B cell (primary cell): Measurements from ENCODE around the gene DNAJB5. TPM values are rescaled to one million over a fixed set of nuclear protein-coding genes. Genes with fewer than 3 reads are reported as not detected.

Experiments
- ATAC-seq: fragments of 200-7000 bp; cut with Tn5 transposase; one replicate; pipeline ENCODE4 v1.10.0; 2021; ENCODE audit warnings: low read depth, mild to moderate bottlenecking, moderate number of reproducible peaks, moderate library complexity
- CTCF ChIA-PET: fragments of 350-600 bp; sonication (Branson Sonifier 250); formaldehyde crosslinking; loops from one replicate; lab custom pipeline; 2021; ENCODE audit warnings: antibody characterized with exemption, inconsistent platforms; lab: Charles Lee
- POLR2A ChIA-PET: fragments of 350-600 bp; sonication (Branson Sonifier 250); formaldehyde crosslinking; loops from one replicate; lab custom pipeline; 2021; ENCODE audit warnings: antibody characterized with exemption; lab: Charles Lee
- DNase-seq: peaks from one replicate; pipeline ENCODE4 v3.0.0; 2013
- H2AFZ ChIP-seq: 2 replicates; pipeline ENCODE4 v1.6.1; 2012; ENCODE audit warnings: mild to moderate bottlenecking, low read depth, low read length; ENCODE audit not compliant: insufficient read depth, poor library complexity, severe bottlenecking
- H3K27ac ChIP-seq, 2 donors: 1 replicate in 1 of 2; 2 replicates in 1 of 2; pipeline ENCODE4 v1.5.1; 2012 to 2013; ENCODE audit warnings: low read length in 2 of 2, mild to moderate bottlenecking in 2 of 2, moderate library complexity in 1 of 2
- H3K27me3 ChIP-seq, 4 experiments: fragments of 200-600 bp in 1 of 4; sonication (generic) in 1 of 4; replicated peaks in 1 of 4; 1 replicate in 2 of 4; 2 replicates in 2 of 4; pipeline versions ENCODE4 v1.6.1 to v1.7.0; 2013 to 2016; ENCODE audit warnings: low read length in 3 of 4, mild to moderate bottlenecking in 2 of 4, mixed read lengths in 1 of 4, moderate library complexity in 1 of 4; ENCODE audit not compliant: insufficient read depth in 4 of 4, control insufficient read depth in 3 of 4; ENCODE audit errors: control extremely low read depth in 1 of 4
- H3K36me3 ChIP-seq, 2 experiments: replicated peaks in 1 of 2; 1 replicate in 1 of 2; 2 replicates in 1 of 2; pipeline versions ENCODE4 v1.6.1 to v1.7.1; 2013; ENCODE audit warnings: low read length in 1 of 2; ENCODE audit not compliant: insufficient read depth in 2 of 2, control insufficient read depth in 1 of 2; ENCODE audit errors: control extremely low read depth in 1 of 2, extremely low read depth in 1 of 2
- H3K4me1 ChIP-seq, 2 donors: fragments of 200-600 bp in 1 of 2; sonication (generic) in 1 of 2; 1 replicate in 1 of 2; 2 replicates in 1 of 2; pipeline versions ENCODE4 v1.5.1 to v1.6.1; 2013 to 2017; ENCODE audit warnings: low read length in 2 of 2; ENCODE audit not compliant: control insufficient read depth in 2 of 2, insufficient read depth in 2 of 2
- H3K4me2 ChIP-seq: replicated peaks from 2 replicates; pipeline ENCODE3; 2012; ENCODE audit warnings: mild to moderate bottlenecking, low read depth, low read length; ENCODE audit not compliant: poor library complexity, severe bottlenecking
- H3K4me3 ChIP-seq, 5 experiments: fragments of 200-600 bp in 1 of 5; sonication (generic) in 1 of 5; 1 replicate in 3 of 5; 2 replicates in 2 of 5; pipeline versions ENCODE4 v1.5.1 to v1.7.0; 2011 to 2016; ENCODE audit warnings: low read length in 4 of 5, mild to moderate bottlenecking in 4 of 5, low read depth in 2 of 5, control low read depth in 1 of 5, moderate library complexity in 1 of 5; ENCODE audit not compliant: insufficient read depth in 1 of 5; ENCODE audit errors: control extremely low read depth in 1 of 5, extremely low read depth in 1 of 5
- H3K79me2 ChIP-seq: fragments of 200-600 bp; sonication (generic); one replicate; pipeline ENCODE4 v1.6.0; 2016; ENCODE audit warnings: low read length; ENCODE audit not compliant: control insufficient read depth, insufficient read depth
- H3K9ac ChIP-seq: fragments of 200-600 bp; sonication (generic); 2 replicates; pipeline ENCODE4 v1.6.1; 2017; ENCODE audit warnings: mild to moderate bottlenecking, low read length, moderate library complexity
- H3K9me3 ChIP-seq, 3 donors: one replicate each; pipeline versions ENCODE4 v1.6.1 to v1.7.1; 2013; ENCODE audit warnings: low read length in 2 of 3; ENCODE audit not compliant: control insufficient read depth in 2 of 3, insufficient read depth in 1 of 3; ENCODE audit errors: control extremely low read depth in 1 of 3
- H4K20me1 ChIP-seq: 2 replicates; pipeline ENCODE4 v1.6.0; 2012; ENCODE audit warnings: mild to moderate bottlenecking, low read length; ENCODE audit not compliant: insufficient read depth, control insufficient read depth, poor library complexity, severe bottlenecking
- H3K27ac Mint-ChIP-seq: one replicate; pipeline ENCODE4 v1.8.0; 2021; ENCODE audit warnings: mixed read lengths
- H3K27me3 Mint-ChIP-seq: one replicate; pipeline ENCODE4 v1.8.0; 2021; ENCODE audit warnings: mixed read lengths
- H3K4me1 Mint-ChIP-seq: one replicate; pipeline ENCODE4 v1.8.0; 2021; ENCODE audit warnings: mixed read lengths
- H3K4me3 Mint-ChIP-seq: one replicate; pipeline ENCODE4 v1.8.0; 2021; ENCODE audit warnings: mixed read lengths
- H3K9me3 Mint-ChIP-seq: one replicate; pipeline ENCODE4 v1.8.0; 2022; ENCODE audit warnings: mixed read lengths; ENCODE audit not compliant: insufficient read depth
- EZH2 ChIP-seq: IDR thresholded peaks from 2 replicates; pipeline ENCODE4 v1.6.1; 2012; ENCODE audit warnings: borderline replicate concordance, low read depth, mild to moderate bottlenecking, moderate library complexity, low read length; ENCODE audit not compliant: insufficient read depth, poor library complexity, severe bottlenecking
- WGBS: methylation state at CpG from one replicate; pipeline ENCODE4 v1.1.5; 2013; ENCODE audit warnings: missing lambda C conversion rate; ENCODE audit not compliant: insufficient coverage; 5-methylcytosine and 5-hydroxymethylcytosine counted together
- intact Hi-C: fragments of 100-400 bp; cut with micrococcal nuclease; formaldehyde crosslinking; loops from one replicate; pipeline ENCODE4 v1.10.0; 2022
- polyA plus RNA-seq: library from polyadenylated mRNA; depleted of rRNA; stranded (reverse); fragments of >200 nt; gene quantifications from 2 replicates; pipeline ENCODE4 v1.2.3, GENCODE V29; 2012
- total RNA-seq, 2 donors: library from RNA; stranded (reverse); fragments of 120-200 nt in 1 of 2; gene quantifications; 1 replicate in 1 of 2; 2 replicates in 1 of 2; pipeline versions ENCODE4 v1.2.3 to v1.2.4, GENCODE V29; 2013 to 2022
- TF ChIP-seq, protein P1 (sequence below): fragments of 200-600 bp; IDR thresholded peaks from one replicate; pipeline ENCODE4 v1.8.0; 2022; ENCODE audit warnings: antibody characterized with exemption, mild to moderate bottlenecking

The DNAJB5 gene
- total and polyA plus RNA-seq, 2 donors (not counting 1 experiment from before 2014, with no cell fraction given), result 0.94 to 2.4 TPM

GRCh38 chr9:35027860-35028259 is 38.3 kb downstream of the DNAJB5 start:
- no peak overlapping the region for H3K9ac ChIP-seq
- no peaks in the 10 kb centered on the region for H3K9me3 ChIP-seq
- no peaks in the 10 kb centered on the region for H3K79me2 ChIP-seq
- peaks cover 0 to 2% of the 10 kb centered on the region in 2 experiments for H3K36me3 ChIP-seq
- H3K4me3 ChIP-seq, result no peak overlapping the region
- Mint-ChIP-seq H3K4me3 (no peak overlapping the region), H3K9me3 (no peaks in the 10 kb centered on the region), H3K4me1 (peaks cover 10% of the 10 kb centered on the region), H3K27me3 (no peaks in the 10 kb centered on the region), H3K27ac (no peak overlapping the region)
- no CpG with 5 or more reads among the region's 1 CpG for WGBS
- no peak for ATAC-seq
- peaks cover 4 to 5% of the 10 kb centered on the region in 2 donors for H3K4me1 ChIP-seq
- DNase-seq, result no peak
- no peaks in the 10 kb centered on the region for H4K20me1 ChIP-seq
- H3K27me3 ChIP-seq, result no peaks in the 10 kb centered on the region
- intact Hi-C loops, result no loop called here
- ChIA-PET POLR2A (no interaction called here), CTCF (interaction anchor here (0.9 to 1.5 kb wide), 3 partner anchors 24 to 55 kb away, joined by 3 to 4 read pairs (median 3); no protein-coding TSS in a partner anchor)
- no peak overlapping the region for H3K4me2 ChIP-seq
- H2AFZ ChIP-seq, result no peak overlapping the region
- TF ChIP-seq, protein P1, sequence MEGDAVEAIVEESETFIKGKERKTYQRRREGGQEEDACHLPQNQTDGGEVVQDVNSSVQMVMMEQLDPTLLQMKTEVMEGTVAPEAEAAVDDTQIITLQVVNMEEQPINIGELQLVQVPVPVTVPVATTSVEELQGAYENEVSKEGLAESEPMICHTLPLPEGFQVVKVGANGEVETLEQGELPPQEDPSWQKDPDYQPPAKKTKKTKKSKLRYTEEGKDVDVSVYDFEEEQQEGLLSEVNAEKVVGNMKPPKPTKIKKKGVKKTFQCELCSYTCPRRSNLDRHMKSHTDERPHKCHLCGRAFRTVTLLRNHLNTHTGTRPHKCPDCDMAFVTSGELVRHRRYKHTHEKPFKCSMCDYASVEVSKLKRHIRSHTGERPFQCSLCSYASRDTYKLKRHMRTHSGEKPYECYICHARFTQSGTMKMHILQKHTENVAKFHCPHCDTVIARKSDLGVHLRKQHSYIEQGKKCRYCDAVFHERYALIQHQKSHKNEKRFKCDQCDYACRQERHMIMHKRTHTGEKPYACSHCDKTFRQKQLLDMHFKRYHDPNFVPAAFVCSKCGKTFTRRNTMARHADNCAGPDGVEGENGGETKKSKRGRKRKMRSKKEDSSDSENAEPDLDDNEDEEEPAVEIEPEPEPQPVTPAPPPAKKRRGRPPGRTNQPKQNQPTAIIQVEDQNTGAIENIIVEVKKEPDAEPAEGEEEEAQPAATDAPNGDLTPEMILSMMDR, result no peak
- no peak for TF ChIP-seq EZH2
- H3K27ac ChIP-seq, result no peak overlapping the region

DNA sequence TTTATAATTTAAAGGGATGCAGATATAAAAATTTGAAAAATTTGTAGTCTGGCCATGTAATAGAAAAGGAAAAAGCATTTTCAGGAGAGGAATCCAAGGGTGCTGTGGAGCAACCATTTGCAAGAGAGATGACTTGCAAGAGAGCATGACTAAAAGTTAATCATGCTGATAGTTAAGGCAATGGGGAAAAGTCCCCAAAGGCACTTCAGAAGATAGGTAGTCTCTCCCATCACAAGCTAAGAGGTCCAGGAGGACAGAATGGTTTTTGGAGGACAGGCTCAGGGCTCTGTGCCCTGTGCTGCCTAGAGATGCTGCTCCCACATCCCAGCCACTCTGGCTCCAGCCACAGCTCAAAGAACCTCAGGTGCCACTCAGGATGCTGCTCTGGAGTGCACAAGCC is 38.8 kb downstream of the DNAJB5 start:
- Histone ChIP-seq H4K20me1 (no peaks in the 10 kb centered on the region), H3K27me3 (no peaks in the 10 kb centered on the region), H3K79me2 (no peaks in the 10 kb centered on the region), H2AFZ (no peak overlapping the region), H3K4me3 (no peak overlapping the region), H3K36me3 (peaks cover 0 to 2% of the 10 kb centered on the region in 2 experiments), H3K27ac (no peak overlapping the region), H3K9me3 (no peaks in the 10 kb centered on the region), H3K4me2 (no peak overlapping the region), H3K9ac (no peak overlapping the region), H3K4me1 (peaks cover 3 to 4% of the 10 kb centered on the region in 2 donors)
- no peaks in the 10 kb centered on the region for H3K9me3 Mint-ChIP-seq
- no peak overlapping the region for H3K27ac Mint-ChIP-seq
- CTCF ChIA-PET, result interaction anchor here (0.9 to 1.5 kb wide), 2 partner anchors 43 to 55 kb away, joined by 3 read pairs; no protein-coding TSS in a partner anchor
- peaks cover 9% of the 10 kb centered on the region for H3K4me1 Mint-ChIP-seq
- no peak for DNase-seq
- no peaks in the 10 kb centered on the region for H3K27me3 Mint-ChIP-seq
- POLR2A ChIA-PET, result no interaction called here
- intact Hi-C loops, result no loop called here
- H3K4me3 Mint-ChIP-seq, result no peak overlapping the region
- no peak for TF ChIP-seq EZH2
- TF ChIP-seq, protein P1, result no peak
- no peak for ATAC-seq
